Heart right ventricle (tissue), 16 donors: ENCODE results near the gene TPCN1. TPM values are rescaled to one million over a fixed set of nuclear protein-coding genes. Genes with fewer than 3 reads are reported as not detected.

ENCODE experiments used
- ATAC-seq, 8 donors: fragments of 200-7000 bp; cut with Tn5 transposase; one replicate each; pipeline ENCODE4 v1.9.1; 2020; ENCODE audit warnings: mild to moderate bottlenecking in 8 of 8, moderate library complexity in 8 of 8, moderate number of reproducible peaks in 1 of 8
- DNase-seq, 2 donors: peaks; one replicate each; pipeline ENCODE4 v3.0.0-alpha.2; 2020
- H3K27ac ChIP-seq, 10 donors: fragments of 200-600 bp; sonication (generic) in 2 of 10; one replicate each; pipeline versions ENCODE4 v1.5.0 to v1.8.0; 2020 to 2022; ENCODE audit warnings: mild to moderate bottlenecking in 3 of 10
- H3K27me3 ChIP-seq, 7 donors: fragments of 200-600 bp; one replicate each; pipeline ENCODE4 v1.8.0; 2021 to 2022; ENCODE audit warnings: mild to moderate bottlenecking in 2 of 7
- H3K36me3 ChIP-seq, 9 donors: fragments of 200-600 bp; sonication (generic) in 1 of 9; one replicate each; pipeline versions ENCODE4 v1.5.0 to v1.8.0; 2020 to 2022; ENCODE audit warnings: mild to moderate bottlenecking in 2 of 9
- H3K4me1 ChIP-seq, 9 donors: fragments of 200-600 bp; sonication (generic) in 1 of 9; one replicate each; pipeline versions ENCODE4 v1.5.0 to v1.8.0; 2020 to 2022; ENCODE audit warnings: mild to moderate bottlenecking in 4 of 9
- H3K4me3 ChIP-seq, 10 donors: fragments of 200-600 bp; sonication (generic) in 2 of 10; one replicate each; pipeline versions ENCODE4 v1.5.0 to v1.8.0; 2020 to 2022; ENCODE audit warnings: mild to moderate bottlenecking in 7 of 10, moderate library complexity in 2 of 10
- H3K9me3 ChIP-seq, 11 donors: fragments of 200-600 bp in 10 of 11; sonication (generic) in 2 of 11; one replicate each; pipeline versions ENCODE4 v1.5.0 to v1.8.0; 2013 to 2022; ENCODE audit warnings: mild to moderate bottlenecking in 2 of 11, control low read depth in 1 of 11, moderate library complexity in 1 of 11
- CTCF ChIP-seq, 9 donors: fragments of 200-600 bp; sonication (generic) in 2 of 9; IDR thresholded peaks; one replicate each; pipeline versions ENCODE4 v1.5.0 to v1.8.0; 2021 to 2022; ENCODE audit warnings: antibody characterized with exemption in 9 of 9, mild to moderate bottlenecking in 5 of 9, moderate library complexity in 1 of 9
- WGBS, 2 donors: extraction: QIAGEN DNeasy Blood & Tissue Kit; methylation state at CpG; one replicate each; pipeline ENCODE4 v1.1.7; 2013; ENCODE audit warnings: inconsistent platforms in 1 of 2; 5-methylcytosine and 5-hydroxymethylcytosine counted together
- intact Hi-C, 10 donors: fragments of 100-400 bp; cut with DNase I; formaldehyde crosslinking; loops; one replicate each; pipeline versions ENCODE4 v1.11.1 to v1.14.2; 2022
- polyA plus RNA-seq, 2 donors: library from polyadenylated mRNA; stranded (reverse); fragments of 200-250 nt; gene quantifications; one replicate each; pipeline ENCODE4 v1.2.3, GENCODE V29; 2013
- total RNA-seq, 10 donors: library from RNA; stranded (reverse); fragmentation: NEBNext Ultra II Directional in 3 of 10; extraction: Animal tissue kit (Norgen Biotek cat#: 25700) in 3 of 10; gene quantifications; one replicate each; pipeline versions ENCODE4 v1.2.1 to v1.2.4, GENCODE V29; 2021 to 2023
- donor health status: Arrhythmogenic right ventricular cardiomyopathy.
- donor health status: ischemic (EF 13 %, LVEDD 7.1; RV severe dilation, severe dysfunction).
- donor health status: healthy with polysubstance abuse.
- donor health status: DM: no; HTN: yes; CAD: no.
- donor health status: DM: no; HTN: no; CAD: no.
- donor health status: ischemic (EF 25% LVEDD 6.9; RV normal size, moderate dysfunction).
- donor health status: ischemic (EF 25% LVEDD 5.7; RV mildly dilated, moderate dysfunction).
- donor health status: healthy.
- donor health status: DM: yes; HTN: yes; CAD: no.
- donor health status: Ischemic cardiomyopathy.
- donor health status: ischemic (EF 35%, LVEDD 5.7; RV mildly dilated, moderate dysfunction).
- donor health status: nonischemic (EF 11% LVEDD 7.7; RV severe dilation, severe dysfunction).
- donor health status: DM: yes; HTN: yes; CAD: no.
- donor health status: PGD.
- donor health status: ischemic (EF 29% LVEDD 5.4; RV normal size, mild dysfunction).
- donor health status: nonischemic (EF 23%, LVEDD 6.1; RV moderate dilation, normal function).

Gene TPCN1
- total and polyA plus RNA-seq, 12 donors, result 16.4 to 163 (median 127) TPM

- Histone ChIP-seq H3K27me3 (no peaks in the 10 kb centered on the region), H3K4me1 (peaks cover 8 to 63% (median 40%) of the 10 kb centered on the region in 9 donors), H3K4me3 (peak overlapping the region; percentile 31 to 97 (median 63)), H3K9me3 (no peaks in the 10 kb centered on the region), H3K27ac (peak overlapping the region in 5 of 10 donors; percentile 14 to 66 (median 37)), H3K36me3 (peaks cover 0 to 5% (median 0%) of the 10 kb centered on the region in 9 donors)
- 1% methylated on average over 23 of the region's 23 CpGs for WGBS, 2 donors
- ATAC-seq (no peak), DNase-seq (no peak)
- TF ChIP-seq CTCF (IDR thresholded peaks at IDR 0.05), result no peak
- intact Hi-C loops, result loop anchor here in 3 of 10 donors (1.0 to 5.0 kb wide), 4 partner anchors 33 to 42 kb away; partner anchors contain the start of genes DDX54 (in 1 of the 3) and RITA1 (in 1 of the 3)
These were observed 577 bp upstream of the TPCN1 start for GRCh38 chr12:113220593-113221180.

- Histone ChIP-seq H3K4me1 (peaks cover 13 to 61% (median 49%) of the 10 kb centered on the region in 9 donors), H3K36me3 (peaks cover 0 to 12% (median 3%) of the 10 kb centered on the region in 9 donors), H3K27me3 (no peaks in the 10 kb centered on the region), H3K27ac (peak overlapping the region; percentile 88 to 99 (median 96)), H3K9me3 (no peaks in the 10 kb centered on the region), H3K4me3 (peak overlapping the region; percentile 73 to 97 (median 92))
- ATAC-seq (no peak), DNase-seq (no peak)
- no peak for TF ChIP-seq CTCF (IDR thresholded peaks at IDR 0.05)
- WGBS, 2 donors, result 10 to 12% methylated on average over 12 of the region's 12 CpGs
- intact Hi-C loops, result loop anchor here in 4 of 10 donors (1.0 to 5.0 kb wide), 6 partner anchors 35 to 77 kb away; partner anchors contain the start of genes DDX54 (in 2 of the 4) and RITA1 (in 2 of the 4)
These were observed 899 bp downstream of the TPCN1 start for GRCh38 chr12:113221997-113222729.

GRCh38 chr12:113222730-113223531, 1.7 kb downstream of the TPCN1 start:
- Histone ChIP-seq H3K4me3 (peak overlapping the region in 9 of 10 donors; percentile 73 to 97 (median 93)), H3K27ac (peak overlapping the region; percentile 88 to 99 (median 96)), H3K9me3 (no peaks in the 10 kb centered on the region), H3K4me1 (peaks cover 18 to 64% (median 56%) of the 10 kb centered on the region in 9 donors), H3K36me3 (peaks cover 0 to 19% (median 7%) of the 10 kb centered on the region in 9 donors), H3K27me3 (no peaks in the 10 kb centered on the region)
- ATAC-seq (peak in 6 of 8 donors; percentile 18 to 39 (median 30)), DNase-seq (peak; percentile 57 to 82)
- no peak for TF ChIP-seq CTCF (IDR thresholded peaks at IDR 0.05)
- intact Hi-C loops, result loop anchor here in 4 of 10 donors (2.0 to 5.0 kb wide), 5 partner anchors 34 to 76 kb away; partner anchors contain the start of genes DDX54 (in 2 of the 4) and RITA1 (in 2 of the 4)
- WGBS, 2 donors, result 6% methylated on average over 11 of the region's 11 CpGs
